ENCODE data around the gene DNAJC7. TPM values are rescaled to one million over a fixed set of nuclear protein-coding genes. Genes with fewer than 3 reads are reported as not detected.

The DNAJC7 gene
- total RNA-seq, 1 donor = 80.7 TPM

DNA sequence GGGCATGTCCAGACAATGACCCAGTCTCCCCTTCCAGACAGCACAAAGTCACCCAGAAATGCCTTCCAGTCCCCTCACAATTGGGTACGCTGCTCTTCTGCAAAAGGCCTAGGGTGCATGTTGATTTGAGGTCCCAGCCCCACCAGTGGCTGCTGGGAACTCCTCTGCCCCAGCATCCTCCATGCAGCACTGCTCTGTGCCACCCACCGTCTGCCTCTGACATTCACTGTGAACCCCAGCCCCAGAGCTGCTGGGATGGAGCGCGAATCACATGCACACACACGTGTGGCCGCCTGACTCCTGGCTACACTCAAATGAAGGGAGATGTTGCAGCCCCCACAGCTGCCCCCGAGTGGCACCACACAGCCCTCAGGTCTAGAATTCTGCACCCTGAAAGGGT lies 34.4 kb upstream of the DNAJC7 start:
- H3K4me3 ChIP-seq (ENCODE audit: low read depth, low read length) = no peak overlapping the region
- DNase-seq (ENCODE audit: low read depth) = no peak
- TF ChIP-seq CTCF (IDR thresholded peaks at IDR 0.05; ENCODE audit: insufficient read depth, low read depth, low read length) = no peak

- H3K4me3 ChIP-seq (ENCODE audit: low read depth, low read length) = peak overlapping the region; percentile 56
- TF ChIP-seq CTCF (IDR thresholded peaks at IDR 0.05; ENCODE audit: insufficient read depth, low read depth, low read length) = no peak
- DNase-seq (ENCODE audit: low read depth) = no peak
Measured at GRCh38 chr17:42051013-42051400, 33.8 kb upstream of the DNAJC7 start.

- TF ChIP-seq CTCF (IDR thresholded peaks at IDR 0.05; ENCODE audit: insufficient read depth, low read depth, low read length) = peak; percentile 28
- DNase-seq (ENCODE audit: low read depth) = no peak
- peak within 1 kb of the TSS; percentile 56 for H3K4me3 ChIP-seq (ENCODE audit: low read depth, low read length)
Measured at GRCh38 chr17:42050393-42051012, 33.3 kb upstream of the DNAJC7 start, which contains the start of gene C17orf113. Gene C17orf113 (minus strand): TSS chr17:42050601. CDS start chr17:42043376, 7,225 bp downstream.

- no peak for DNase-seq (ENCODE audit: low read depth)
- TF ChIP-seq CTCF (IDR thresholded peaks at IDR 0.05; ENCODE audit: insufficient read depth, low read depth, low read length) = no peak
- H3K4me3 ChIP-seq (ENCODE audit: low read depth, low read length) = peak overlapping the region; percentile 56
Measured at GRCh38 chr17:42049834-42050392, 32.7 kb upstream of the DNAJC7 start.

DNA sequence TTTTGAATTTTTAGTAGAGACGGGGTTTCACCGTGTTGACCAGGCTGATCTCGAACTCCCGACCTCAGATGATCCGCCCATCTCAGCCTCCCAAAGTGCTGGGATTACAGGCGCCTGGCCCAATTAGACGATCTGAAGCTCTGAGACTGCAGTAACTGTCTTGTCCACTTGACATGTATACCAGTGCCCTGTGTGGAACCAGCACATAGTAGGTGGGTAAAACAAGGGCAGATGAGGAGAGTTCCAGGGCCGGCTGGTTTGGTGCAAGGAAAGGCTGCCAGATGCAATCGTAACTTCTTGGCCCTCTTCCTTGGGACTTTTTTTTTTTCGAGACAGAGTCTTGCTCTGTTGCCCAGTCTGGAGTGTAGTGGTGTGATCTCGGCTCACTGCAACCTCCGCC lies 30.1 kb upstream of the DNAJC7 start:
- no peak for TF ChIP-seq CTCF (IDR thresholded peaks at IDR 0.05; ENCODE audit: insufficient read depth, low read depth, low read length)
- DNase-seq (ENCODE audit: low read depth) = no peak
- no peak overlapping the region for H3K4me3 ChIP-seq (ENCODE audit: low read depth, low read length)

DNA sequence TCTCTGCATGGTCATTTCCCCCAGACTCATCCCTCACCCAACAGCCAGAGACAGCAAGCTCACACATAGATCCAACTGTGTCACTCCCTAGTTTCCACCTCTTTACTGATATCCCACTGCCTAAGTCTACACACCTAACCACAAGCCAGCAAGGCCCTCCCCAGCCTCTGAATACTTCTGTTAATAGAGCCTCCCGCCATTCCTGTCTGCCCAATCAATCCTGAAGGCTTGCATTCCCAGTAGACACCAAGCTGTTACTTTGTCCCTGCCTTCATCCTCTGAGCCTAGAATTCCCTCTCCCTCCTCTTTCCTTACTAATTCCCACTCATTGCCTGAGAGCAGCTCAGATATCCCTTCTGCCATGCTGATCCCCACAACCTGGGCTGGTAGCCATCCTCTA lies 28.5 kb upstream of the DNAJC7 start:
- no peak for TF ChIP-seq CTCF (IDR thresholded peaks at IDR 0.05; ENCODE audit: insufficient read depth, low read depth, low read length)
- H3K4me3 ChIP-seq (ENCODE audit: low read depth, low read length) = no peak overlapping the region
- no peak for DNase-seq (ENCODE audit: low read depth)

Measured in fibroblast of villous mesenchyme (primary cell).